Ureter (tissue), 1 donor: ENCODE measurements around the gene S100A3. TPM values are rescaled to one million over a fixed set of nuclear protein-coding genes. Genes with fewer than 3 reads are reported as not detected.
"Not testable (repeated sequence)": the region's sequence is repeated elsewhere in the genome, so short reads cannot be mapped to it uniquely, and the experiment has no call there.

Experiments
- DNase-seq: peaks from one replicate; pipeline ENCODE4 v3.0.0-alpha.2; 2020; ENCODE audit warnings: low spot score
- total RNA-seq: library from RNA; stranded (reverse); gene quantifications from one replicate; pipeline ENCODE4 v1.2.4, GENCODE V29; 2023
- donor health status: DM: yes; HTN: yes; CAD: no.

S100A3 gene
- total RNA-seq, 1 donor from 2014 or later: 6.5 TPM

- DNase-seq: no peak
Measured at GRCh38 chr1:153534925-153535241, 14.2 kb downstream of the S100A3 start.

GRCh38 chr1:153534226-153534924 lies 14.7 kb downstream of the S100A3 start:
- no peak for DNase-seq

GRCh38 chr1:153533689-153534201 lies 15.3 kb downstream of the S100A3 start:
- DNase-seq: no peak

GRCh38 chr1:153532769-153533599 lies 16.1 kb downstream of the S100A3 start:
- DNase-seq: peak; percentile 93

GRCh38 chr1:153532181-153532580 lies 16.9 kb downstream of the S100A3 start:
- no peak for DNase-seq

- DNase-seq: no peak
Measured at GRCh38 chr1:153531638-153532037, 17.4 kb downstream of the S100A3 start.

GRCh38 chr1:153527683-153528040 lies 21.4 kb downstream of the S100A3 start:
- no peak for DNase-seq

- no peak for DNase-seq
Measured at GRCh38 chr1:153527023-153527682, 21.9 kb downstream of the S100A3 start.

GRCh38 chr1:153526132-153526543 lies 22.9 kb downstream of the S100A3 start:
- DNase-seq: peak; percentile 75

- DNase-seq: no peak
Measured at GRCh38 chr1:153525088-153525728, 23.9 kb downstream of the S100A3 start.

- DNase-seq: not testable (repeated sequence)
Measured at GRCh38 chr1:153522353-153523048, 26.6 kb downstream of the S100A3 start.

- DNase-seq: not testable (repeated sequence)
Measured at GRCh38 chr1:153521808-153522207, 27.2 kb downstream of the S100A3 start.

GRCh38 chr1:153520818-153521476 lies 28.1 kb downstream of the S100A3 start:
- no peak for DNase-seq

GRCh38 chr1:153520137-153520691 lies 28.8 kb downstream of the S100A3 start:
- DNase-seq: not testable (repeated sequence)

GRCh38 chr1:153519242-153519641 lies 29.8 kb downstream of the S100A3 start:
- DNase-seq: no peak

GRCh38 chr1:153515504-153516394 lies 33.3 kb downstream of the S100A3 start:
- peak; percentile 89 for DNase-seq

- DNase-seq: no peak
Measured at GRCh38 chr1:153513666-153514065, 35.4 kb downstream of the S100A3 start.

GRCh38 chr1:153513023-153513422 lies 36.0 kb downstream of the S100A3 start:
- DNase-seq: no peak

- DNase-seq: peak; percentile 87
Measured at GRCh38 chr1:153510984-153511410, 38.1 kb downstream of the S100A3 start.
